ENCODE results near the gene FBXO7.

FBXO7 gene

DNA sequence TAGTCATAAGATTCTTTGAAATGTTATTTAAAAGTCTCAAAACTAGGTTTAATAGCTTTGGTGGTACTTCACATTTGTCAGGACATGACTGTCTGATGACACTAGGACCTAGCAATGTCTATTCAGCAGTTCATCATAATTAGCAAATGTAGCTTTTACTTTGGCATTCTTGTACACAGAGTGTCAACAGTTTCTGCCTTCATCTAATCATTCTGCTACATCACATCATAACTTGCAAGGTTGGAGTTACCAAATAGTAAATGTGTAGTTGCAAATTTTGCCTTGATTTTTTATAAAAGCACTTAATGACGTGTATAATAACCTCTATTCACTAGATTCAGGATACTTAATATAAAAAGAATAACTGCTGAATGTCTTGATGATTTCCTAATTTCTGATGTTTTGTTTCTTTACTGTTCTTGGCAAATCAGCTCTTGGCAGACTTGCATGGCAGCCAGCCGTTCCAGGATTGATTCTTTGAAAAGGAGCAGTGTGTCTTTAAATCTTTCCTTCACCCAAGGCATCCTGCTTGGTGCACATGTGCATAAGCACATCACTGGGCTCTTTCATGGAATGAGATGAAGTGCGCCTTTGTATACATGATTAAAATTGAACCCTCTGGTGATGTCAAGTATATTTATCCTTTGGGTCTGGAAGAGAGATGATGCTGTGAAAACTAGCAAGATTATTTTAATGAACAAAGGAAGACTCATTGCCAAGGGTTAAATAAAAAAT is 12.2 kb downstream of the FBXO7 start:
- DNase-seq: no peak

DNA sequence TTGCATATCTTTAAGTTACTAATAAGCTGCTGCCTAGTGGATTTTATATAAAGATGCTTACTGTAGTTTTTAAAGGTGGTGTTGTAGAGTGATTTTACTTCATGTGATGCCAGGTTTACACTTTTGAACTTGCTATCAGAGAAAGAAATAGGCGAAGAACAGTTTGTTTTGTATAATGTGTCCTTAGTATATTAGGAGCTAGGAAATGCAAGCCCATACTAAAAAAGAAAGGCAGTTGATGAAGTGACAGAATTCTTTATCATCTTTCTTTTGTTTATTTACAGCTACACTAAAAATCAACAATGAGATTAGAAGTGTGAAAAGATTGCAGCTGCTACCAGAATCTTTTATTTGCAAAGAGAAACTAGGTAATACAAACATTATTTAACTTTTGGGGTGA is 12.8 kb downstream of the FBXO7 start:
- DNase-seq: no peak
- in situ Hi-C loops (cut with HindIII; ENCODE audit: low pct_ligation_motif_present, low pct_unique_long_range_greater_than_20kb, low sequenced_read_pairs): no loop called here

More for the DNA sequence above, 12.2 kb downstream of the FBXO7 start:
- in situ Hi-C loops (cut with HindIII; ENCODE audit: low pct_ligation_motif_present, low pct_unique_long_range_greater_than_20kb, low sequenced_read_pairs): no loop called here

DNA sequence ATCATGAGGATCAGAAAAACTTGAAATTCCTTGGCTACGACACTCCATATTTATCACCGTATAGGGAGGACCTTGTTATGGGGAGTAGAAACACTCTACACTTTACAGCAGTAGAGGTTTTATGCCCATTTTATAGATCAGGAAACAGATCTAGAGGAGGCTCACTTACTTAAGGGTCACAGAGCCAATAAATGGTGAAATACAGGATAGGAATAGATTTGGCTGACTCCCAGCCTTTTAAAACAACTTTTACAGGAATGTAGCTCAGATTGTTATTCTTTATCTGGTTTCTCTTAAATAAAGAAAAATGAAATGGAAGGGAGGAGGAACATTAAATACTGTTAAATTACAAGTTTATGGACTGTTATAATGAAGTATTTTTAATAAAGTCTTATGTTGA is 14.8 kb downstream of the FBXO7 start:
- no peak for DNase-seq
- in situ Hi-C loops (cut with HindIII; ENCODE audit: low pct_ligation_motif_present, low pct_unique_long_range_greater_than_20kb, low sequenced_read_pairs): no loop called here

DNA sequence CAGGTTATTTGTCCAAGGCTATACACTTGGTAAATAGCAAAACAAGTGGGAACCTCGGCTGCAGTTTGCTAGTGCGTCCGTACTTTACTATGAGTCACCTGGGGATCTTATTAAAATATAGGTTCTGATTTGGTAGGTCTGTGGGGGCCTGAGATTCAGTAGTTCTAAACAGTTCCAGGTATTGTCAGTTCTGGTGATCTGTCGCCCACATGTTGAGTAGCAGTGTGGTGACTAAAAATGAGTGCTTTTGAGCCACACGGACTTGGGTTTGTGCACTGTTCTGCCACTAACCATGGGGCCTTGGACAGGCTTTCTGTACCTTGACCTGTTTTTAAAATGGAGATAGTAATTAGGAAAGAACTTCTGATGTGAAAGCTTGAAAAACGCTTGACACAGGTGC is 15.7 kb downstream of the FBXO7 start:
- DNase-seq: no peak
- in situ Hi-C loops (cut with HindIII; ENCODE audit: low pct_ligation_motif_present, low pct_unique_long_range_greater_than_20kb, low sequenced_read_pairs): no loop called here

DNA sequence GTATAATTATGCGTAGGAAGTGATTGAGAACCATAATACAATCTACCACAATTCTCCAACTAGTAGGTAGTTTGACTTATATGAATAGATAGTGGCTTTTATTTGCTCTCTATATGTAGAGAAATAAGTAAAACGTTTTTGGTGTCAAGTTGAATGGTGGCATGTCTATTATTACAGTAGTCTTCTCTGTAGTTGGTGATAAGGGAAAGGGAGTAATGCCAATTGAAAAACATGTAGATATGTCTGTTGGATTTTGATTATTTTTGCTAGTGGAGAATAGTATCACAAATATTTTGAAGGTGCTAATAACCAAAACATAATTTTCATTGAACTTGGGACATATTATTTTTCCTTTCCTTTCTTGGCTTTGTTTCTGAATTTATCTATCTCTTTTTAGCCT is 17.5 kb downstream of the FBXO7 start:
- no peak for DNase-seq
- in situ Hi-C loops (cut with HindIII; ENCODE audit: low pct_ligation_motif_present, low pct_unique_long_range_greater_than_20kb, low sequenced_read_pairs): no loop called here

DNA sequence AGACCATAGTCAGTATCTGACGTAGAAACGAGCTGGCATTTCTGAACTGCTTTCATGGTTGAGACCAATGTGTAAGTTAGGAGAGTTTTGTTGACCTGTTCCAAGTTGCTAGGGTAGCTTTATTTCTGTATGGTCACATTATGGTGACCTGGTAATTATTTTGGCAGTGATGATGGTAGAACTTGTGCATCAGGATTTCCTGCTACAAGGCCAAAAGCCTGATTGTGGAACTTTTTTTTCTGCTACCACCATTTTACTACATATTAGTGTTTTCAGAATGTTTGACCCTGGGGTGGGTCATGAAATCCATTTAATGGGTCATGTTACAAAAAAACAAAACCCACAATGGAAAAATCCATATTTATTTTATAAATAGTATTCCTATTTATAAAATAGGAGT is 18.9 kb downstream of the FBXO7 start:
- no peak for DNase-seq
- in situ Hi-C loops (cut with HindIII; ENCODE audit: low pct_ligation_motif_present, low pct_unique_long_range_greater_than_20kb, low sequenced_read_pairs): no loop called here

DNA sequence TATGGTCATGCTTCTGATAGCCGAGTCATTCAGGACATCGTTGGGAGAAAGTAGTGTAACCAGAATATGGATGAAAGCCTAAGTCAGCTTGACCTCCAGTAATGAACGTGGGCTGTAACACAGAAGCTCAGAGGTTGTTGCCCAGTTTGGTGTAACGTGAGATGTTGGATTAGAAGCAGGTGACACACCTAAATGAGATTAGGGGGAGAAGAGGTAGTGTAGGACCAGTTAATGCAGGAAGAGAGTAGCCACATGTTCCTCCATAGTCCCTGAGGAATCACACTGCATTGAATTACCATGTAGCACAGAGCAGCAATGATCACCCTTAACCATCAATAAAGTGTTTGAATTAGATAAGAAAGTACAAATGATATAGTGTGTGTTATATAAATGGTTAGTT is 20.4 kb downstream of the FBXO7 start:
- DNase-seq: no peak
- in situ Hi-C loops (cut with HindIII; ENCODE audit: low pct_ligation_motif_present, low pct_unique_long_range_greater_than_20kb, low sequenced_read_pairs): no loop called here

DNA sequence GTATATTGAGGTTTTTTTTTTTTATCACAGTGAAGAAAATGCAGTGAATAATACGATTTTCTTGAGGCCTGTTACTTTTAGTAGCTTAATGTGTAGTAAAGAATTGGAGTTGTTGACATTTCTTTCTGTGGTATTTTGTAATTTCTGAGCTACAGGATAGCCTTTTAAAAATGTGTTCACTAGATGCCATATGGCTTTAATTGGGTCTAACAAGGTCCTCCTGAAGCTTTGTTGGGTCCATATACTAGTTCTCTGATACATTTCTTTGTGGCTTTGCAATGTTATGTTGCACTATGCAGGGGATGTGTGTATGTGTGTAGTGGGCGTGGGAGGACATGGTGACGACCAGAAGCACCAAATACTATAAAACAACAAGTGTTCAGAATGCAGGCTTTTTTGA is 25.1 kb downstream of the FBXO7 start:
- in situ Hi-C loops (cut with HindIII; ENCODE audit: low pct_ligation_motif_present, low pct_unique_long_range_greater_than_20kb, low sequenced_read_pairs): no loop called here

DNA sequence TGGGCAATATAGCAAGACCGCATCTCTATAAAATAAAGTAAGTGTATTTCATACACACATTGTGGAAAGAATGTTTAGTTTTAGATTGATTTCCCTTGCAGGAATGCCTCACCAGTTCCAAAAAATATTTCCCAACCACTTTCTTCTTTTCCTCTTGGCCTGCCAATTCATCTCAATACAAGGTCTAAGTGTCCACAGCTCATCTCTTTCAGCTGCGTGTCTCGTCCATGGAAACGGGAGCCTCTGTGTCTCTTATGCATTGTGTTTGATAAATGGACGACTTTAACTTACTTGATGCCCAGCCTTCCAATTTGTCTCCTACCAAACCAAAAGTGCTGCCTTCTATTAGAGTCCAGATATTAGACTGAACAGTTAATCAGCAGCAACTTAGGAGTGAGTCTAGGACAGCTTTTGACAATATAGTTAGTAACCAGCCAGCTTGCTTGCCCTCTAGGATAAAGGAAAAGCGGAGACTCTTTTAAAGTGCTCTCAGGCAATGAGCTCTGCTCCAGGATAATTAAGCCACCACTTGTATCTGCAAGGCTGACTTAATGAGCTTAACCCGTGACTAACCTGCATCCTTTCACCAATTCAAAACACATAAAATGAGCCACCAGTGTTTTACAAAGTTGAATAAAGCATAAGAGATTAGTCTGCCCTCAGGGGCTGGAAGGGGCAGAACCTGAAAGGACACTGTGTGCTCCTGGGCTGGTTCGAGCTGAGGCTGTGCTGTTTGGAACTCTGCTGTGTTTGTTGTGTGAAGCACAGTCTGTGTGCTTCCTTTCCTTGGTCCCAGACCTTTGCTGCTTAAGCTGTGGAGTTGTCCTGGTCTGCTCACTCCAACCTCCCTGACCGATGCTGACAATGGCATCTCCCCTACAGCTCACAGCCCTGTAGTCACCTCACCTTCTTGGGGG is 27.5 kb downstream of the FBXO7 start:
- no peak for DNase-seq
- in situ Hi-C loops (cut with HindIII; ENCODE audit: low pct_ligation_motif_present, low pct_unique_long_range_greater_than_20kb, low sequenced_read_pairs): no loop called here

More for the DNA sequence above, 25.1 kb downstream of the FBXO7 start:
- DNase-seq: no peak

DNA sequence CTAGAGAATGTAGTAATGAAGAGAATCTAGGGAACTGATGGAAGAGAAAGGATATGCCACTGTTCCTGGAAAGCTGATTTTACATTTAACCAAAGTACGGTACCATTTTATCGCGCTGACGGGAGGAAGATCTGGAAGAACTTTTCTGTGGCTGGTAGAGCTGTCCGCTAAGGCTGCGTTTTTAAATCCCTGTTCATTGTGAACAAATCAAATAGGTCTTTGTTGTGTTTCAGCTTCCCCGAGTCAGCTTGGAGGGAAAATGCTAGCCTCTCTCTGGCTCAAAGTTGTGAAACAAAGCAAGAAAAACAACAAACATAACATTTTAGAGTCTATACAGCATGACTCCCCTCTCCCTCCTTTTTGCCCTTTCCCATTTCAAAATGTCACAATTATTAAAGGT is 34.4 kb downstream of the FBXO7 start:
- no peak for DNase-seq
- in situ Hi-C loops (cut with HindIII; ENCODE audit: low pct_ligation_motif_present, low pct_unique_long_range_greater_than_20kb, low sequenced_read_pairs): no loop called here

DNA sequence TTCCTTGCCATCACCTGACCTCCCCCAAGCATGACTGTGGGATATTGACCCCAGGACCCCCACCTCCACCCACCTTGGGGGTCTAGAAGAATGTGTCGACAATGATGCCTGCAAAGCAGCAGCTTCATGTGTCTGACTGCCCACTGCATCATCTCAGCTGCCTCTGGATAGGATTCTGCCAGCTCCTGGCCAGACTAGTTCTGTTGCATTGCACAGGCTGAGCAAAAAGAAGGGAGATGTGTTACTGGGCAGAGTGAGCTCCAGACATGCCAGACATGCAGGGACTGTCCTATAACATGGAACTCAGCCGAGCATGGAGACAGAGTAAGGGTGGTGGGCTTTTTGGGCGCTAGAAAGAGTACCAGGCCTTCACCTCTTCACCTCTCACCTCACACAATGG is 36.7 kb downstream of the FBXO7 start:
- DNase-seq: no peak
- in situ Hi-C loops (cut with HindIII; ENCODE audit: low pct_ligation_motif_present, low pct_unique_long_range_greater_than_20kb, low sequenced_read_pairs): no loop called here

DNA sequence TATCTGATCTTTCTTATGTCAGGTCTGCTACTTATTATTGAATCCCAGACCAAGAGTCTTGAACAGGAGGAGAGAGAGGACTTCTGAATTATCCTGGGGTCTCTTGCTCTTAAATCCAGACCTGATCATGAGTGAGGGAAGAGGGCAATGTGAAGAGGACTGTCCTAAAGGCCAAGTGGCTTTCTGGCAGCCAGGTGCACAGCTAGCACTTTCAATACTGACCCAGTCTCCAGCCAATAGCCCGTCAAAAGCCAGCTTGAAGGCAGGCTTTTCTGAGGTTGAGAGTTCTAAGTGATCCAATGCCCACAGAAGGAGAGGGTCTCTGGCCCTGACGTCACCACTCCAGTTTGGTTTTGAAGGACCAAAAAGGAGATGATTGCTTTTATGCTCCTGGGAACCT is 37.2 kb downstream of the FBXO7 start:
- no peak for DNase-seq
- in situ Hi-C loops (cut with HindIII; ENCODE audit: low pct_ligation_motif_present, low pct_unique_long_range_greater_than_20kb, low sequenced_read_pairs): no loop called here

DNA sequence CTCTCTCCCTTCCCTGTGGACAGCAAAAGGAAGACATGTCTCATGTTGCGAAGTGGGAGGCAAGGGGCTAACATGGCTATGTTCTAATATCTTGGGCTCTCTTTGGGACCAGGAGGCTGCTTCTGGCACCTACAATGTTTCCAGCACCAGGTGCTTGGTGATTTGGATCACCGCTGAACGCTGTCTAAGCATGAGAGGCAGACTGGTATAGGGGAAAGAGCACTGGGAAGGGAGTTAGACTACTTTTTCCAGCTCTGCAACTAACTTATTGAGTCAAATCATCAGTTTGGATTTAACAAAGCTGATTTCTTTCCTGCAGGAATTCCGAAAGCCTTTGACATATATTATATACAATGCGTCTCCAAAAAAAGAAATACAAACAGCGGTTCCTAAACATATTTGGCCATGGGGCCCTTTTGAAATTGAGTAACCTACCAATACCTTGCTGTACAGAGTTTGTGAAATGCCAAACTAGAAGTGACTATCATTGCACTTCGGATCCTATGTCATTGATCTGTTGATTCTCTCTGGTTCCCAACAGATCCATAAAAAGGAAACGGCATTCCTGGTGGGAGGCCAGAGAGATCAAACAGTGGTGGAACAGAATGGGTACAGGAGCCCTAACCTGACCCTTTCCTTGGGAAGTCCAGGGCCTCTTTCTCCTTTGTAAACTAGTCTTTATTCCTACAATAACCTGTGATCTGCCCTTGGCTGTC is 37.8 kb downstream of the FBXO7 start:
- in situ Hi-C loops (cut with HindIII; ENCODE audit: low pct_ligation_motif_present, low pct_unique_long_range_greater_than_20kb, low sequenced_read_pairs): no loop called here
- no peak for DNase-seq

DNA sequence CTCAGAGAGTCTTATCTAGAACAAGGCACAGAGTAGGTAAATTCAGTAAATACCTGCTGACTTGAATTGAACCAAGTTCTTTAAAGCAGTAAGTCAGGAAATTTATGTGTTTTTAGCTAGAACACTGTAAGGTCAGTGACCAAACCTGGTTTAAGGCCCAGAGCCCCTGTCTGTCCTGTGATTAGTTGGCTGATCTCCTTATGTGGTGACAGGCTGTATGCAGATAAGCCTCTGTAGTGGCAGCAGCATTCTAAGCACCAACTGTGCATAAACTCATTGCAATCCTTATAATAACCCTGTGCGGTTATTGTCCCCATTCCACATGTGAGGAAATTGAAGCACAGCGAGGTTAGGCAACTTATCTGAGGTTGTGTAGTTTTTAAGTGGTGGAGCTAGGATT is 40.5 kb downstream of the FBXO7 start:
- DNase-seq: no peak
- in situ Hi-C loops (cut with HindIII; ENCODE audit: low pct_ligation_motif_present, low pct_unique_long_range_greater_than_20kb, low sequenced_read_pairs): no loop called here

DNA sequence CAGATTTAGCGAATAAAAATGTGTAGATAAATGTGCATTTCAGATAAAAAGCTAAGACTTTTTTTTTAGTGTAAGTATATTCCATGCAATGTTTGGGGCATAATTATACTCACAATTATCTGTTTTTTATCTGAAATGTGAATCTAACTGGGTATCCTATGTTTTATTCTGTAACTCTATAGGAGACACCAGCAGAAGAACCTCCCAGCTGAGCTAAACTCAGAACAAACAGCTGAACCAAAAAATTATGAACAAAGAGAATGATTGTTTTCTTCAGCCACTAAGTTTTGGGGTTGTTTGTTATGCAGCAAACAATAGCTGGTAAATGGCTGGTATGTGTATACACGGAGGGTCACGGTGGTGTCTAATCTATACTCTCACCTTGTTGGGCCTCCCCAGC is 42.9 kb downstream of the FBXO7 start:
- in situ Hi-C loops (cut with HindIII; ENCODE audit: low pct_ligation_motif_present, low pct_unique_long_range_greater_than_20kb, low sequenced_read_pairs): no loop called here
- DNase-seq: no peak

DNA sequence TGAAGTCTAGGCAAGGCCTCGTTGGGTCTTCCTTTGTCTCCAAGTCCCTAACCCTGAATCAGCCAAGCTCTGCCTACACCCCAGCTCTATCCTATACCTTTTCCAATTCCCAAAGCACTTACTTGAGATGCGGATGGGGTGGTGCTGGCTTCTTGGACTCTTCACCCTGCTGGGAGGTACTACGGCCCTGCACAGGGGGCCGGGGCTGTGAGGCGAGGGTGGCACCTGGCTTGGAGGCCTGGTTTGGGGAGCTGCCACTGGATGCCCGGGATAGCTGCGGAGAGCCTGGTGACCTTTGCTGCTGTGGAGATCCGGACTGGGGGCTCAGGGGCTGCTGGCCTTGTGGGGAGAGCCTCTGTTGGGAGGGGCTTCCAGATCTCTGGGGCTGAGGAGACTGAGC is 43.3 kb downstream of the FBXO7 start:
- in situ Hi-C loops (cut with HindIII; ENCODE audit: low pct_ligation_motif_present, low pct_unique_long_range_greater_than_20kb, low sequenced_read_pairs): no loop called here
- no peak for DNase-seq

DNA sequence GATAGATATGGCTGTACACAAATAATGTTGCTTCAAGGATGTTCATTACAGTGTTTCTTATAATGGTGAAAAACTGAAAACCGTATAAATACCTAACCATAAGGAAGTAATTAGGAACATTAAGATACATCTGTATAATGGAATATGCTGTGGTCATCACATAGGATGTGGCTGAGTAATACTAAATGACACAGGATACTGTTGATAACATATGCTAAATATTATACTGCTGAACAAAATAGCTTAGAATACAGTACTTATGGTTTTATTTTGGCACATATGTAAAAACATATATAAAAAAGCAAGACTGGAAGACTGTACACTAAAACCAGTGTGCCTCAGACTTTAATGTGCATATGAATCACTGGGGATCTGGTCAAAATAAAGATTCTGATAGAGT is 43.8 kb downstream of the FBXO7 start:
- in situ Hi-C loops (cut with HindIII; ENCODE audit: low pct_ligation_motif_present, low pct_unique_long_range_greater_than_20kb, low sequenced_read_pairs): no loop called here
- no peak for DNase-seq

DNA sequence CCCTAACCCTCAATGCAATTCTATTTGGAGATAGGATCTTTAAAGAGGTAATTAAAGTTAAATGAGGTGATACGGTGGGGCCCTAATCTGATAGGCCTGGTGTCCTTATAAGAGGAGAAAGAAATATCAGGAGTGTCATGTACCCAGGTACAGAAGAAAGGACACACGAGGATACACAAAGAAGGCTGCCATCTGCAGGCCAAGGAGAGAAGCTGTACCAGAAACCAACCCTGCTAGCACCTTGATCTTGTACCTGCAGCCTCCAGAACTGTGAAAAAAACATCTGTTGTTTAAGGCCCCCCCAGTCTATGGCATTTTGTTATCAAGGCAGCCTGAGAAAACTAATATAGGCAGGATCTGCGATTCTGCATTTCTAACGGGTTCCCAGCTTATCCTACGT is 44.2 kb downstream of the FBXO7 start:
- in situ Hi-C loops (cut with HindIII; ENCODE audit: low pct_ligation_motif_present, low pct_unique_long_range_greater_than_20kb, low sequenced_read_pairs): no loop called here
- DNase-seq: peak; percentile 4

DNA sequence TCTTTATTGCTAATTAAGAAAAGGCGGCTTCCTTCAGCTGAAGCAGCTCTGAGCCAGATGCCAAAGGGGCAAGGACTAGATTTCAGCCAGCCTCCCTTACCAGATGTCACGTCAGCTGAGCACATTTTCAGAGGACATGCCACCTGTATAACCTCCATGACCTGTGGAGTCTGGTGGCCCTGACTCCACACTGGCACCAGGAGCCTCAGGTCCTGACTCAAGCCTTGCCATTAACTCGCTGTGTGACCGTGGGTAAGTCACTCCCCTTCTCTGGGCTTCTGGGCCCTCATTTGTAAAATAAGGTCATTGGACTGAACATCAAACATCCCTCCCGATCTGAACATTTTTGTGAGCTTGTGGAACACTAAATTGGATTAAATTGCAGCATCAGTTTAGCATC is 46.0 kb downstream of the FBXO7 start:
- in situ Hi-C loops (cut with HindIII; ENCODE audit: low pct_ligation_motif_present, low pct_unique_long_range_greater_than_20kb, low sequenced_read_pairs): no loop called here
- DNase-seq: no peak
